Endometrium (tissue), 2 donors: Measurements from ENCODE around the gene HDHD2.

ENCODE experiments used
- FAIRE-seq: peaks from 2 replicates; lab custom pipeline; 2012; peaks lifted over from hg19 to GRCh38; lab: Jason Lieb, UNC
- donor health status: control.
- donor health status: control.

The HDHD2 gene

GRCh38 chr18:47146206-47146605 lies 4.1 kb downstream of the HDHD2 start:
- FAIRE-seq: no peak

GRCh38 chr18:47143899-47144485 lies 6.3 kb downstream of the HDHD2 start:
- FAIRE-seq: no peak

- FAIRE-seq: no peak
Measured at GRCh38 chr18:47143153-47143552, 7.1 kb downstream of the HDHD2 start.

GRCh38 chr18:47141289-47141688 lies 9.0 kb downstream of the HDHD2 start:
- FAIRE-seq: no peak

GRCh38 chr18:47121146-47121545 lies 29.2 kb downstream of the HDHD2 start:
- FAIRE-seq: no peak

GRCh38 chr18:47120428-47120827 lies 29.9 kb downstream of the HDHD2 start:
- FAIRE-seq: no peak

- FAIRE-seq: no peak
Measured at GRCh38 chr18:47118981-47119380, 31.3 kb downstream of the HDHD2 start.

- no peak for FAIRE-seq
Measured at GRCh38 chr18:47115205-47115604, 35.1 kb downstream of the HDHD2 start.

GRCh38 chr18:47113796-47114540 lies 36.3 kb downstream of the HDHD2 start:
- no peak for FAIRE-seq

- FAIRE-seq: no peak
Measured at GRCh38 chr18:47110492-47111274, 39.6 kb downstream of the HDHD2 start.

GRCh38 chr18:47109720-47110119 lies 40.6 kb downstream of the HDHD2 start:
- FAIRE-seq: no peak

- FAIRE-seq: no peak
Measured at GRCh38 chr18:47108998-47109405, 41.3 kb downstream of the HDHD2 start.

- FAIRE-seq: no peak
Measured at GRCh38 chr18:47108373-47108772, 41.9 kb downstream of the HDHD2 start.

GRCh38 chr18:47100212-47100831 lies 50.0 kb downstream of the HDHD2 start:
- FAIRE-seq: no peak

GRCh38 chr18:47095810-47096209 lies 54.5 kb downstream of the HDHD2 start:
- no peak for FAIRE-seq

GRCh38 chr18:47087676-47088075 lies 62.6 kb downstream of the HDHD2 start:
- no peak for FAIRE-seq

GRCh38 chr18:47081578-47081977 lies 68.7 kb downstream of the HDHD2 start:
- FAIRE-seq: no peak

GRCh38 chr18:47080872-47081271 lies 69.4 kb downstream of the HDHD2 start:
- no peak for FAIRE-seq

- FAIRE-seq: no peak
Measured at GRCh38 chr18:47077111-47077510, 73.2 kb downstream of the HDHD2 start.

GRCh38 chr18:47075098-47075883 lies 75.0 kb downstream of the HDHD2 start:
- FAIRE-seq: no peak

- no peak for FAIRE-seq
Measured at GRCh38 chr18:47067648-47068047, 82.7 kb downstream of the HDHD2 start.

- no peak for FAIRE-seq
Measured at GRCh38 chr18:47063096-47063495, 87.2 kb downstream of the HDHD2 start.
